ENCODE measurements around the gene MYO1E. TPM values are rescaled to one million over a fixed set of nuclear protein-coding genes. Genes with fewer than 3 reads are reported as not detected.

MYO1E gene
- total and polyA plus RNA-seq, 2 of the 4 experiments (the other 2 are of a cell fraction): 13.4 to 37.3 TPM

GRCh38 chr15:59166601-59167265 lies 205.9 kb downstream of the MYO1E start:
- H3K4ac ChIP-seq (ENCODE audit: low read depth, low read length): peak overlapping the region; percentile 84
- H4K20me1 ChIP-seq (ENCODE audit: insufficient read depth, low read length): no peaks in the 10 kb centered on the region
- H2BK20ac ChIP-seq (ENCODE audit: low read depth, low read length): peak overlapping the region; percentile 82
- ChIA-PET CTCF (interaction anchor here (0.6 to 0.9 kb wide), 2 partner anchors 80 to 86 kb away, joined by 3 to 4 read pairs; no protein-coding TSS in a partner anchor), POLR2A (ENCODE audit: unreplicated experiment) (no interaction called here)
- H3K27ac ChIP-seq (ENCODE audit: insufficient read depth, low read length): peak overlapping the region; percentile 21; the same call in 1 of the 2 replicates
- peak overlapping the region; percentile 87 for H4K5ac ChIP-seq (ENCODE audit: low read depth, low read length)
- peak overlapping the region in 1 of 2 experiments; percentile 71; a peak in 3 of 4 replicates for H4K8ac ChIP-seq (ENCODE audit: low read depth in 2 of 2, low read length in 2 of 2)
- in situ Hi-C loops (cut with MboI; ENCODE audit: low sequenced_read_pairs): no loop called here
- ATAC-seq (ENCODE audit: low read depth) (no peak), DNase-seq (no peak)
- H3K9ac ChIP-seq (ENCODE audit: low read depth, low read length): no peak overlapping the region
- peak overlapping the region; percentile 80 for H2BK120ac ChIP-seq (ENCODE audit: low read depth, low read length)
- peaks cover 18% of the 10 kb centered on the region for H3K36me3 ChIP-seq (ENCODE audit: control insufficient read depth, insufficient read depth, low read length)
- no peak for TF ChIP-seq MAZ (IDR thresholded peaks at IDR 0.05; ENCODE audit: borderline replicate concordance, low read depth, low read length)
- no peak for TF ChIP-seq POLR2A (IDR thresholded peaks at IDR 0.05; ENCODE audit: low read depth, low read length)
- TF ChIP-seq MXI1 (IDR thresholded peaks at IDR 0.05; ENCODE audit: borderline replicate concordance, low read depth, low read length): no peak
- TF ChIP-seq RFX5 (IDR thresholded peaks at IDR 0.05; ENCODE audit: low read depth, low read length): no peak
- no peak for TF ChIP-seq RAD21 (IDR thresholded peaks at IDR 0.05; ENCODE audit: low read length)
- TF ChIP-seq RCOR1 (IDR thresholded peaks at IDR 0.05; ENCODE audit: insufficient replicate concordance, low read length): no peak
- peak overlapping the region; percentile 81 for H3K18ac ChIP-seq (ENCODE audit: low read depth, low read length)
- H3K14ac ChIP-seq (replicated peaks; ENCODE audit: low read depth, low read length): peak overlapping the region; percentile 83
- H2BK5ac ChIP-seq (ENCODE audit: low read depth, low read length, poor library complexity, severe bottlenecking): peak overlapping the region; percentile 59
- H3K4me1 ChIP-seq (ENCODE audit: control insufficient read depth, insufficient read depth, low read length): peaks cover 27% of the 10 kb centered on the region
- peak overlapping the region; percentile 73; the same call in 1 of the 2 replicates for H3K23ac ChIP-seq (ENCODE audit: low read depth, low read length)
- no peaks in the 10 kb centered on the region for H3K27me3 ChIP-seq (ENCODE audit: control insufficient read depth, insufficient read depth, low read length)
- 100% methylated on average over 2 of the region's 11 CpGs; no CpG with 5 or more reads in 1 of the 2 experiments for WGBS, 2 experiments (ENCODE audit: extremely low coverage in 2 of 2, insufficient read length in 1 of 2)
- H3K79me1 ChIP-seq (ENCODE audit: low read depth in 1 of 2, low read length in 2 of 2): peaks cover 7 to 29% of the 10 kb centered on the region in 2 experiments; a peak in 3 of 4 replicates
- H3K9me3 ChIP-seq (ENCODE audit: control insufficient read depth, insufficient read depth, low read length): no peaks in the 10 kb centered on the region
- H4K91ac ChIP-seq (ENCODE audit: insufficient read depth, low read depth, low read length): peak overlapping the region; percentile 53
- H3K4me2 ChIP-seq (ENCODE audit: low read depth, low read length): no peak overlapping the region
- BruUV-seq (replicated peaks): no TSS peak
- intact Hi-C loops (cut with micrococcal nuclease): loop anchor here (5.0 kb wide), 1 partner anchor 134 kb away; no protein-coding TSS in a partner anchor
- peak overlapping the region; percentile 62; the same call in 2 of the 3 replicates for H2BK15ac ChIP-seq (ENCODE audit: low read depth, low read length)
- H2AK9ac ChIP-seq (replicated peaks; ENCODE audit: low read depth, low read length, poor library complexity): peak overlapping the region; percentile 12
- H2AFZ ChIP-seq (replicated peaks; ENCODE audit: low read length, poor library complexity): no peak overlapping the region
- no peak overlapping the region for H3K4me3 ChIP-seq (ENCODE audit: insufficient read depth, low read depth, low read length)
- dilution Hi-C loops (cut with HindIII; ENCODE audit: low sequenced_read_pairs, unreplicated experiment): no loop called here
- peaks cover 16% of the 10 kb centered on the region for H3K9me1 ChIP-seq (ENCODE audit: insufficient read depth, low read length)
- H3K56ac ChIP-seq (ENCODE audit: extremely low read depth, insufficient read depth, low read length): no peak overlapping the region
- H2AK5ac ChIP-seq (ENCODE audit: low read depth, low read length): peak overlapping the region; percentile 94

Data from IMR-90 (cell line).